ENCODE results near the gene ESYT2.

The ESYT2 gene

GRCh38 chr7:158684329-158684728, 145.0 kb downstream of the ESYT2 start:
- no peak for DNase-seq

GRCh38 chr7:158683541-158683940, 145.8 kb downstream of the ESYT2 start:
- DNase-seq = no peak

- DNase-seq = no peak
These were observed 146.9 kb downstream of the ESYT2 start for GRCh38 chr7:158682456-158682855.

Measured in NK-92 treated with Interleukin-12 subunit alpha and Interleukin-12 subunit beta, amount 100 ng/mL, for 24 hours (cell line).